HepG2 (cell line): Measurements from ENCODE around the gene DTYMK. TPM values are rescaled to one million over a fixed set of nuclear protein-coding genes. Genes with fewer than 3 reads are reported as not detected.

Experiments used
- ATAC-seq: fragments of 200-7000 bp; cut with Tn5 transposase; 3 replicates; pipeline ENCODE4 v1.9.1; 2020; ENCODE audit warnings: mild to moderate bottlenecking, moderate library complexity
- BruUV-seq: library from RNA; stranded (reverse); fragments of 400-500 nt; replicated peaks from 2 replicates; lab custom pipeline; 2021; lab: Mats Ljungman, UMichigan
- CTCF ChIA-PET: fragments of 300-600 bp; formaldehyde crosslinking; extraction: SDS; loops from one replicate; lab custom pipeline; 2021; ENCODE audit warnings: low total read pairs, inconsistent platforms, low intra/inter-chr PET ratio; lab: Yijun Ruan, JAX
- POLR2A ChIA-PET: fragments of 350-600 bp; sonication (Branson Sonifier 250); formaldehyde crosslinking; loops from one replicate; lab custom pipeline; 2020; ENCODE audit warnings: antibody characterized with exemption, inconsistent platforms; lab: Yijun Ruan, JAX
- DNase-seq: peaks from one replicate; pipeline ENCODE4 v3.0.0-alpha.2; 2015; ENCODE audit warnings: low spot score
- FAIRE-seq: peaks from 3 replicates; lab custom pipeline; 2011; peaks lifted over from hg19 to GRCh38; lab: Jason Lieb, UNC
- H2AFZ ChIP-seq: one replicate; pipeline ENCODE4 v1.6.1; 2011; ENCODE audit warnings: low read length, inconsistent platforms
- H3K27ac ChIP-seq: fragments of 300-600 bp; 3 replicates; pipeline ENCODE4 v1.8.0; 2011; ENCODE audit warnings: mixed run types, mild to moderate bottlenecking, mixed read lengths, low read length, inconsistent platforms; ENCODE audit not compliant: insufficient read depth; ENCODE audit errors: extremely low read length
- H3K27me3 ChIP-seq, 2 experiments: fragments of 200-600 bp in 1 of 2; 2 replicates in 1 of 2; 3 replicates in 1 of 2; pipeline versions ENCODE4 v1.6.0 to v1.8.0; 2011; ENCODE audit warnings: low read length in 2 of 2, mild to moderate bottlenecking in 2 of 2, moderate library complexity in 2 of 2, inconsistent platforms in 1 of 2; ENCODE audit not compliant: insufficient read depth in 2 of 2, control insufficient read depth in 1 of 2
- H3K36me3 ChIP-seq, 2 experiments: fragments of 200-600 bp in 1 of 2; replicated peaks in 1 of 2; 2 replicates in 1 of 2; 3 replicates in 1 of 2; pipeline versions ENCODE4 v1.5.1 to v1.8.0; 2011; ENCODE audit warnings: low read length in 2 of 2, inconsistent platforms in 1 of 2; ENCODE audit not compliant: insufficient read depth in 2 of 2, control insufficient read depth in 1 of 2
- H3K4me1 ChIP-seq: 2 replicates; pipeline ENCODE4 v1.5.1; 2012; ENCODE audit warnings: low read length, inconsistent platforms; ENCODE audit not compliant: insufficient read depth
- H3K4me2 ChIP-seq: 2 replicates; pipeline ENCODE4 v1.6.0; 2011; ENCODE audit warnings: low read depth, low read length, inconsistent platforms
- H3K4me3 ChIP-seq, 3 experiments: fragments of 200-600 bp in 1 of 3; sonication (generic), shearing (Covaris generic) in 1 of 3; replicated peaks in 1 of 3; 2 replicates each; pipeline ENCODE4 v1.5.1; 2011 to 2016; ENCODE audit warnings: low read length in 3 of 3, inconsistent platforms in 2 of 3, low read depth in 2 of 3, mild to moderate bottlenecking in 2 of 3, control low read depth in 1 of 3, mixed read lengths in 1 of 3; ENCODE audit not compliant: insufficient read depth in 1 of 3
- H3K79me2 ChIP-seq: one replicate; pipeline ENCODE4 v1.6.1; 2011; ENCODE audit warnings: low read length, inconsistent platforms; ENCODE audit not compliant: insufficient read depth
- H3K9ac ChIP-seq: 2 replicates; pipeline ENCODE4 v1.6.0; 2011; ENCODE audit warnings: mild to moderate bottlenecking, low read depth, low read length, inconsistent platforms; ENCODE audit not compliant: insufficient read depth
- H3K9me3 ChIP-seq: 2 replicates; pipeline ENCODE4 v1.5.1; 2012; ENCODE audit warnings: mild to moderate bottlenecking, low read length
- H4K20me1 ChIP-seq: 2 replicates; pipeline ENCODE4 v1.6.0; 2011; ENCODE audit warnings: inconsistent platforms, mild to moderate bottlenecking, low read length, moderate library complexity; ENCODE audit not compliant: insufficient read depth
- AGO1 ChIP-seq: fragments of 200-400 bp; formaldehyde crosslinking; IDR thresholded peaks from 2 replicates; pipeline ENCODE4 v1.6.1; 2017; ENCODE audit warnings: mild to moderate bottlenecking, low read depth, low read length, moderate library complexity; ENCODE audit not compliant: poor library complexity, severe bottlenecking
- AGO2 ChIP-seq: fragments of 200-400 bp; formaldehyde crosslinking; optimal IDR thresholded peaks from 2 replicates; pipeline ENCODE3; 2017; ENCODE audit warnings: mild to moderate bottlenecking, low read depth, low read length, moderate library complexity
- PCBP1 ChIP-seq: fragments of 200-400 bp; formaldehyde crosslinking; IDR thresholded peaks from 2 replicates; pipeline ENCODE4 v1.6.1; 2017; ENCODE audit warnings: mild to moderate bottlenecking, low read depth, low read length, borderline replicate concordance
- POLR2A ChIP-seq, 2 experiments: IDR thresholded peaks; 2 replicates each; pipeline ENCODE4 v1.6.1; 2011; ENCODE audit warnings: low read depth in 2 of 2, low read length in 2 of 2, mild to moderate bottlenecking in 1 of 2, moderate library complexity in 1 of 2; ENCODE audit not compliant: insufficient read depth in 1 of 2
- POLR2G ChIP-seq: fragments of 200-400 bp; formaldehyde crosslinking; IDR thresholded peaks from 2 replicates; pipeline ENCODE4 v1.6.1; 2018; ENCODE audit warnings: mild to moderate bottlenecking, low read depth, low read length, moderate library complexity
- RBM22 ChIP-seq: fragments of 200-400 bp; formaldehyde crosslinking; optimal IDR thresholded peaks from 2 replicates; pipeline ENCODE3; 2017; ENCODE audit warnings: mild to moderate bottlenecking, low read length, moderate library complexity
- ZNF430 ChIP-seq: sonication (generic); formaldehyde crosslinking; IDR thresholded peaks from 2 replicates; pipeline ENCODE4 v1.9.0; 2021; ENCODE audit warnings: mild to moderate bottlenecking, missing genetic modification reagents
- WGBS: methylation state at CpG from one replicate; pipeline ENCODE4 v1.1.6; 2017; ENCODE audit warnings: low lambda C conversion rate; 5-methylcytosine and 5-hydroxymethylcytosine counted together
- in situ Hi-C: cut with HindIII; loops from 2 replicates; pipeline ENCODE4 v1.10.0; 2017; ENCODE audit warnings: low pct_unique_long_range_greater_than_20kb; ENCODE audit not compliant: extremely low pct_ligation_motif_present
- intact Hi-C: fragments of 100-400 bp; cut with micrococcal nuclease; formaldehyde crosslinking; loops from one replicate; pipeline ENCODE4 v1.10.0; 2022; ENCODE audit not compliant: unreplicated experiment
- polyA plus RNA-seq, 8 experiments: library from polyadenylated mRNA; depleted of rRNA in 3 of 8; stranded (reverse) in 7 of 8; unstranded in 1 of 8; fragments of >200 nt; fragmentation: Illumina TruSeq in 4 of 8; extraction: Trizol in 4 of 8; gene quantifications; 2 replicates each; pipeline versions ENCODE4 v1.2.1 to v1.2.3, GENCODE V29; 2011 to 2016; ENCODE audit warnings: low read depth in 4 of 8, missing spikeins in 1 of 8, mixed read lengths in 1 of 8; ENCODE audit not compliant: insufficient read depth in 1 of 8
- total RNA-seq, 5 experiments: library from RNA; depleted of rRNA; stranded (reverse); fragments of >200 nt; fragmentation: Illumina TruSeq; extraction: Trizol; gene quantifications; 2 replicates each; pipeline ENCODE4 v1.2.3, GENCODE V29; 2016; ENCODE audit warnings: low read depth in 1 of 5
- TF ChIP-seq, protein P1 (sequence below): sonication (generic); formaldehyde crosslinking; IDR thresholded peaks from 2 replicates; pipeline ENCODE4 v1.8.1; 2023; ENCODE audit warnings: missing genetic modification reagents, inconsistent platforms, borderline replicate concordance
- TF ChIP-seq, protein P2 (sequence below): sonication (generic); formaldehyde crosslinking; IDR thresholded peaks from 2 replicates; pipeline ENCODE4 v1.5.1; 2020; ENCODE audit warnings: mild to moderate bottlenecking, missing genetic modification reagents, moderate library complexity

The DTYMK gene
- total and polyA plus RNA-seq, 2 of the 13 experiments (the other 11 are each of a cell fraction or from before 2014, with no cell fraction given) = 57.5 to 134 TPM

DNA sequence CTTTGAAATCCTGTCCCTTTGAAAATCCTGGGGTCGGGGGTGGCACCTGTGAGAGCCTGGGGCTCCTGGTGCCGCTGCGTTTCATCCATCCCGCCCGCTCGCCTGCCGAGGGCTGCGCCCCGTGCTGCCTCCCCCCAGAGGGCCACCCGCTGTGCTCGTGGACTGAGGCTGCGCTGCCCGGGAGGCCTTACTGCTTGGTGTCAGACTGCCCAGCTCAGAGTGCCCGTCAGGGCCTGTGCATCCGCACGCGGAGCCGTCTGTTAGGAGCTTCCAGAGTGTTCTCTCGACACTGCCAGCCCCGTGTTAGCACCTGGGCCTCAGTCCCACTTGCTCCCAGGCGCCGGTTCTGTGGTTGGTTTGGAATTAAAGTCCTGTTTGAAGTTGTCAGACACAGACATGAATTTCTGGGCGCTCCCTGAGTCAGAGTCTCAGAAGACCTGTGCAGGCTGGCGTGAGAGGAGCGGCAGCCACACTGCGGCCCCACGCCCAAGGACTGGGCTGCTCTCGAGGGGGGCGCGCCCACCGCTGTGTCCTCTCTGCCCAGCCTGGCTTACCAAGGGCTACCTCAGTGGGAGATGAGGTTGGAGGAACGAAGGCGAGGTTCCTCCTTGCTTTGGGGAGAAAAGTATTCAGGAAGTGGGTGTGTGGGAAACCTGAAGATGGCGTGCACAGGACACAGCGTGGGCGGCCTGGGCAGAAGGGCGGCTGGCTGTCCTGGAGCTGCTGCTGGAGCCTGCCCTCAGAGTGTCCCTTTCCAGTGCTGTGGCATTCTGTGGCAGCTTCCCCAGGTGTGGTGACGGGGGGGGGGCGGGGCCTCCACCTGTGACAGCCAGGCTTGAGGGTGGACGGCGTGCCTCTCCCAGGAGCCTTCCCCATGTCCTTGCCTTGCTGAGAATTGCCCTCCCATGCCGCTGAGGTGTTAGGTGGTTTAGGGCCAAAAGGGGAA, 14.1 kb downstream of the DTYMK start:
- H3K9ac ChIP-seq = no peak overlapping the region
- intact Hi-C loops (no loop called here), in situ Hi-C loops (no loop called here)
- TF ChIP-seq, protein P1, sequence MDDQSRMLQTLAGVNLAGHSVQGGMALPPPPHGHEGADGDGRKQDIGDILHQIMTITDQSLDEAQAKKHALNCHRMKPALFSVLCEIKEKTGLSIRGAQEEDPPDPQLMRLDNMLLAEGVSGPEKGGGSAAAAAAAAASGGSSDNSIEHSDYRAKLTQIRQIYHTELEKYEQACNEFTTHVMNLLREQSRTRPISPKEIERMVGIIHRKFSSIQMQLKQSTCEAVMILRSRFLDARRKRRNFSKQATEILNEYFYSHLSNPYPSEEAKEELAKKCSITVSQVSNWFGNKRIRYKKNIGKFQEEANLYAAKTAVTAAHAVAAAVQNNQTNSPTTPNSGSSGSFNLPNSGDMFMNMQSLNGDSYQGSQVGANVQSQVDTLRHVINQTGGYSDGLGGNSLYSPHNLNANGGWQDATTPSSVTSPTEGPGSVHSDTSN (CRISPR knock-in tag) = no peak
- TF ChIP-seq AGO1 (peak; percentile 42), ZNF430 (CRISPR knock-in tag) (0 out of 2 replicates have a peak, but pooled peaks have one; percentile 11), RBM22 (peak; percentile 53), POLR2A (IDR thresholded peaks at IDR 0.05; ENCODE audit: insufficient read depth in 1 of 2, low read depth in 2 of 2, low read length in 2 of 2) (0 out of 4 replicates have a peak, but pooled peaks of 1 of the 2 experiments have one; percentile 19), PCBP1 (no peak), POLR2G (0 out of 2 replicates have a peak, but pooled peaks have one; percentile 22), AGO2 (peak; percentile 25)
- TF ChIP-seq, protein P2, sequence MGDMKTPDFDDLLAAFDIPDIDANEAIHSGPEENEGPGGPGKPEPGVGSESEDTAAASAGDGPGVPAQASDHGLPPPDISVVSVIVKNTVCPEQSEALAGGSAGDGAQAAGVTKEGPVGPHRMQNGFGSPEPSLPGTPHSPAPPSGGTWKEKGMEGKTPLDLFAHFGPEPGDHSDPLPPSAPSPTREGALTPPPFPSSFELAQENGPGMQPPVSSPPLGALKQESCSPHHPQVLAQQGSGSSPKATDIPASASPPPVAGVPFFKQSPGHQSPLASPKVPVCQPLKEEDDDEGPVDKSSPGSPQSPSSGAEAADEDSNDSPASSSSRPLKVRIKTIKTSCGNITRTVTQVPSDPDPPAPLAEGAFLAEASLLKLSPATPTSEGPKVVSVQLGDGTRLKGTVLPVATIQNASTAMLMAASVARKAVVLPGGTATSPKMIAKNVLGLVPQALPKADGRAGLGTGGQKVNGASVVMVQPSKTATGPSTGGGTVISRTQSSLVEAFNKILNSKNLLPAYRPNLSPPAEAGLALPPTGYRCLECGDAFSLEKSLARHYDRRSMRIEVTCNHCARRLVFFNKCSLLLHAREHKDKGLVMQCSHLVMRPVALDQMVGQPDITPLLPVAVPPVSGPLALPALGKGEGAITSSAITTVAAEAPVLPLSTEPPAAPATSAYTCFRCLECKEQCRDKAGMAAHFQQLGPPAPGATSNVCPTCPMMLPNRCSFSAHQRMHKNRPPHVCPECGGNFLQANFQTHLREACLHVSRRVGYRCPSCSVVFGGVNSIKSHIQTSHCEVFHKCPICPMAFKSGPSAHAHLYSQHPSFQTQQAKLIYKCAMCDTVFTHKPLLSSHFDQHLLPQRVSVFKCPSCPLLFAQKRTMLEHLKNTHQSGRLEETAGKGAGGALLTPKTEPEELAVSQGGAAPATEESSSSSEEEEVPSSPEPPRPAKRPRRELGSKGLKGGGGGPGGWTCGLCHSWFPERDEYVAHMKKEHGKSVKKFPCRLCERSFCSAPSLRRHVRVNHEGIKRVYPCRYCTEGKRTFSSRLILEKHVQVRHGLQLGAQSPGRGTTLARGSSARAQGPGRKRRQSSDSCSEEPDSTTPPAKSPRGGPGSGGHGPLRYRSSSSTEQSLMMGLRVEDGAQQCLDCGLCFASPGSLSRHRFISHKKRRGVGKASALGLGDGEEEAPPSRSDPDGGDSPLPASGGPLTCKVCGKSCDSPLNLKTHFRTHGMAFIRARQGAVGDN = 0 out of 2 replicates have a peak, but pooled peaks have one; percentile 14
- no peaks in the 10 kb centered on the region for H3K4me1 ChIP-seq
- WGBS = 99% methylated on average over 40 of the region's 42 CpGs
- peaks cover 38 to 75% of the 10 kb centered on the region in 2 experiments for H3K36me3 ChIP-seq
- H3K27ac ChIP-seq = no peak overlapping the region
- CTCF ChIA-PET = no interaction called here
- H3K9me3 ChIP-seq = no peaks in the 10 kb centered on the region
- POLR2A ChIA-PET = no interaction called here
- H3K4me3 ChIP-seq = no peak overlapping the region
- H4K20me1 ChIP-seq = no peaks in the 10 kb centered on the region
- H3K79me2 ChIP-seq = no peaks in the 10 kb centered on the region
- no peak overlapping the region for H2AFZ ChIP-seq
- H3K4me2 ChIP-seq = no peak overlapping the region
- BruUV-seq = no TSS peak
- FAIRE-seq = no peak
- no peak for DNase-seq
- H3K27me3 ChIP-seq = no peaks in the 10 kb centered on the region
- no peak for ATAC-seq
